Loucy (cell line): ENCODE data around the gene BEST4.
"Not testable (repeated sequence)": the region's sequence is repeated elsewhere in the genome, so short reads cannot be mapped to it uniquely, and the experiment has no call there.

Source experiments
- H2AFZ ChIP-seq: fragments of 200-600 bp; sonication (generic); 2 replicates; pipeline ENCODE4 v1.6.0; 2016; ENCODE audit warnings: antibody characterized with exemption, mild to moderate bottlenecking, low read length, moderate library complexity
- H3F3A ChIP-seq: fragments of 200-600 bp; 2 replicates; pipeline ENCODE4 v1.6.0; 2016; ENCODE audit warnings: antibody characterized with exemption, low read depth, mild to moderate bottlenecking
- H3K27me3 ChIP-seq: fragments of 200-600 bp; sonication (generic); 2 replicates; pipeline ENCODE4 v1.6.1; 2014; ENCODE audit warnings: low read length, mild to moderate bottlenecking; ENCODE audit not compliant: insufficient read depth, poor library complexity, severe bottlenecking
- H3K36me3 ChIP-seq: fragments of 200-600 bp; sonication (generic); 2 replicates; pipeline ENCODE4 v1.6.1; 2016; ENCODE audit warnings: low read length; ENCODE audit not compliant: insufficient read depth
- H3K4me1 ChIP-seq: fragments of 200-600 bp; sonication (generic); 2 replicates; pipeline ENCODE4 v1.5.1; 2014; ENCODE audit warnings: low read length, mild to moderate bottlenecking; ENCODE audit not compliant: insufficient read depth, poor library complexity, severe bottlenecking
- H3K4me2 ChIP-seq: fragments of 200-600 bp; sonication (generic); 2 replicates; pipeline ENCODE4 v1.6.0; 2014; ENCODE audit warnings: antibody characterized with exemption, low read length, low read depth, mild to moderate bottlenecking; ENCODE audit not compliant: poor library complexity, severe bottlenecking
- H3K4me3 ChIP-seq: fragments of 200-600 bp; sonication (generic); 2 replicates; pipeline ENCODE4 v1.5.1; 2014; ENCODE audit warnings: low read length, mild to moderate bottlenecking, mixed read lengths; ENCODE audit not compliant: poor library complexity, severe bottlenecking
- H3K79me2 ChIP-seq: fragments of 200-600 bp; sonication (generic); 2 replicates; pipeline ENCODE4 v1.6.1; 2014; ENCODE audit warnings: low read length; ENCODE audit not compliant: insufficient read depth
- H3K9ac ChIP-seq: fragments of 200-600 bp; sonication (generic); 2 replicates; pipeline ENCODE4 v1.6.0; 2014; ENCODE audit warnings: mild to moderate bottlenecking, low read depth, low read length, moderate library complexity; ENCODE audit not compliant: poor library complexity, severe bottlenecking
- H3K9me2 ChIP-seq: fragments of 200-600 bp; sonication (generic); replicated peaks from 2 replicates; pipeline ENCODE4 v1.6.1; 2016; ENCODE audit warnings: low read depth, low read length, mixed read lengths
- H3K9me3 ChIP-seq: fragments of 200-600 bp; sonication (generic); 2 replicates; pipeline ENCODE4 v1.6.1; 2014; ENCODE audit warnings: mild to moderate bottlenecking, antibody characterized with exemption, low read length, low read depth; ENCODE audit not compliant: insufficient read depth
- H4K20me1 ChIP-seq: fragments of 200-600 bp; sonication (generic); 2 replicates; pipeline ENCODE4 v1.6.0; 2014; ENCODE audit warnings: antibody characterized with exemption, low read length, mild to moderate bottlenecking; ENCODE audit not compliant: insufficient read depth, poor library complexity, severe bottlenecking
- CTCF ChIP-seq: fragments of 200-600 bp; sonication (generic); conservative IDR thresholded peaks from 2 replicates; pipeline ENCODE4 v1.5.1; 2014; ENCODE audit warnings: mild to moderate bottlenecking, antibody characterized with exemption, low read length
- EZH2phosphoT487 ChIP-seq: fragments of 200-600 bp; IDR thresholded peaks from 2 replicates; pipeline ENCODE4 v1.6.1; 2018; ENCODE audit warnings: antibody characterized with exemption, mild to moderate bottlenecking, moderate library complexity, borderline replicate concordance

BEST4 gene

GRCh38 chr1:44812822-44813543 lies 25.0 kb upstream of the BEST4 start:
- Histone ChIP-seq H3K4me3 (peak overlapping the region; percentile 79), H4K20me1 (no peaks in the 10 kb centered on the region), H3K4me2 (peak overlapping the region; percentile 79), H3F3A (no peaks in the 10 kb centered on the region), H2AFZ (peak overlapping the region; percentile 85), H3K79me2 (0 out of 2 replicates have a peak, but pooled peaks cover 4% of the 10 kb centered on the region), H3K9me3 (no peaks in the 10 kb centered on the region), H3K27me3 (no peaks in the 10 kb centered on the region), H3K9me2 (no peaks in the 10 kb centered on the region), H3K4me1 (peaks cover 23% of the 10 kb centered on the region), H3K9ac (peak overlapping the region; percentile 89), H3K36me3 (no peaks in the 10 kb centered on the region)
- TF ChIP-seq CTCF, result no peak

- TF ChIP-seq EZH2phosphoT487 (no peak), CTCF (no peak)
- no peaks in the 10 kb centered on the region for H3F3A ChIP-seq
- H3K36me3 ChIP-seq, result no peaks in the 10 kb centered on the region
- H3K9ac ChIP-seq, result no peak overlapping the region
- no peak overlapping the region for H2AFZ ChIP-seq
- no peaks in the 10 kb centered on the region for H3K27me3 ChIP-seq
- H3K9me2 ChIP-seq, result no peaks in the 10 kb centered on the region
- H4K20me1 ChIP-seq, result no peaks in the 10 kb centered on the region
- H3K79me2 ChIP-seq, result 0 out of 2 replicates have a peak, but pooled peaks cover 4% of the 10 kb centered on the region
- H3K4me3 ChIP-seq, result no peak overlapping the region
- peaks cover 29% of the 10 kb centered on the region for H3K4me1 ChIP-seq
- no peak overlapping the region for H3K4me2 ChIP-seq
- no peaks in the 10 kb centered on the region for H3K9me3 ChIP-seq
These were observed 23.3 kb upstream of the BEST4 start for GRCh38 chr1:44811234-44811633.

GRCh38 chr1:44810762-44811105 lies 22.8 kb upstream of the BEST4 start:
- H3K79me2 ChIP-seq, H3K9me2 ChIP-seq, H3K36me3 ChIP-seq, H3K27me3 ChIP-seq, H3K4me3 ChIP-seq, H4K20me1 ChIP-seq, H2AFZ ChIP-seq, H3K4me2 ChIP-seq, H3K9me3 ChIP-seq, H3K9ac ChIP-seq, H3F3A ChIP-seq: not testable (repeated sequence)
- H3K4me1 ChIP-seq, result peaks cover 29% of the 10 kb centered on the region
